Measurements from ENCODE around the gene WIPF3.

The WIPF3 gene

GRCh38 chr7:29847916-29848315 lies 41.6 kb downstream of the WIPF3 start:
- no peak for DNase-seq (ENCODE audit: low read depth)

GRCh38 chr7:29848941-29849340 lies 42.6 kb downstream of the WIPF3 start:
- no peak for DNase-seq (ENCODE audit: low read depth)

GRCh38 chr7:29851487-29851886 lies 45.2 kb downstream of the WIPF3 start:
- DNase-seq (ENCODE audit: low read depth), result no peak

GRCh38 chr7:29852457-29852856 lies 46.1 kb downstream of the WIPF3 start:
- DNase-seq (ENCODE audit: low read depth), result no peak

- no peak for DNase-seq (ENCODE audit: low read depth)
Measured at GRCh38 chr7:29853072-29853471, 46.8 kb downstream of the WIPF3 start.

GRCh38 chr7:29853789-29854188 lies 47.5 kb downstream of the WIPF3 start:
- no peak for DNase-seq (ENCODE audit: low read depth)

GRCh38 chr7:29854257-29854938 lies 48.1 kb downstream of the WIPF3 start:
- no peak for DNase-seq (ENCODE audit: low read depth)

GRCh38 chr7:29857654-29858053 lies 51.3 kb downstream of the WIPF3 start:
- no peak for DNase-seq (ENCODE audit: low read depth)

- no peak for DNase-seq (ENCODE audit: low read depth)
Measured at GRCh38 chr7:29858191-29858951, 52.1 kb downstream of the WIPF3 start.

GRCh38 chr7:29859104-29859503 lies 52.8 kb downstream of the WIPF3 start:
- DNase-seq (ENCODE audit: low read depth), result no peak

- DNase-seq (ENCODE audit: low read depth), result no peak
Measured at GRCh38 chr7:29859524-29860185, 53.3 kb downstream of the WIPF3 start.

- no peak for DNase-seq (ENCODE audit: low read depth)
Measured at GRCh38 chr7:29860186-29860585, 53.9 kb downstream of the WIPF3 start.

- DNase-seq (ENCODE audit: low read depth), result no peak
Measured at GRCh38 chr7:29861884-29862283, 55.6 kb downstream of the WIPF3 start.

GRCh38 chr7:29864656-29865055 lies 58.3 kb downstream of the WIPF3 start:
- no peak for DNase-seq (ENCODE audit: low read depth)

GRCh38 chr7:29865526-29865925 lies 59.2 kb downstream of the WIPF3 start:
- DNase-seq (ENCODE audit: low read depth), result no peak

- DNase-seq (ENCODE audit: low read depth), result no peak
Measured at GRCh38 chr7:29866490-29866930, 60.2 kb downstream of the WIPF3 start.

- no peak for DNase-seq (ENCODE audit: low read depth)
Measured at GRCh38 chr7:29871787-29872398, 65.6 kb downstream of the WIPF3 start.

GRCh38 chr7:29873644-29874294 lies 67.5 kb downstream of the WIPF3 start:
- no peak for DNase-seq (ENCODE audit: low read depth)

- DNase-seq (ENCODE audit: low read depth), result no peak
Measured at GRCh38 chr7:29875741-29876140, 69.4 kb downstream of the WIPF3 start.

GRCh38 chr7:29877196-29877595 lies 70.9 kb downstream of the WIPF3 start:
- no peak for DNase-seq (ENCODE audit: low read depth)

GRCh38 chr7:29878081-29878688 lies 71.9 kb downstream of the WIPF3 start:
- peak; percentile 10 for DNase-seq (ENCODE audit: low read depth)

GRCh38 chr7:29879609-29880008 lies 73.3 kb downstream of the WIPF3 start:
- DNase-seq (ENCODE audit: low read depth), result no peak

Measured in T follicular helper cell (primary cell).